HEK293 (cell line): ENCODE data around the gene HOXB1.

Source experiments
- CTCF ChIA-PET: fragments of 350-600 bp; formaldehyde crosslinking; extraction: SDS; loops from one replicate; lab custom pipeline; 2021; ENCODE audit warnings: antibody characterized with exemption; lab: Yijun Ruan, JAX
- POLR2A ChIA-PET: fragments of 300-600 bp; formaldehyde crosslinking; extraction: SDS; loops from one replicate; lab custom pipeline; 2020; ENCODE audit warnings: antibody characterized with exemption, inconsistent platforms; lab: Yijun Ruan, JAX
- H3K27ac ChIP-seq: fragments of 200-500 bp; sonication (Bioruptor generic); 2 replicates; pipeline ENCODE4 v1.5.1; 2014; ENCODE audit warnings: low read depth, low read length, control low read depth, inconsistent platforms; ENCODE audit errors: extremely low read depth
- H3K36me3 ChIP-seq, 2 experiments: fragments of 200-500 bp in 1 of 2; sonication (Bioruptor generic) in 1 of 2; 1 replicate in 1 of 2; 2 replicates in 1 of 2; pipeline ENCODE4 v1.5.1; 2014 to 2017; ENCODE audit warnings: inconsistent platforms in 2 of 2, low read length in 2 of 2; ENCODE audit not compliant: control insufficient read depth in 2 of 2, insufficient read depth in 1 of 2
- H3K4me1 ChIP-seq: fragments of 200-500 bp; sonication (Bioruptor generic); 2 replicates; pipeline ENCODE4 v1.5.1; 2014; ENCODE audit warnings: mild to moderate bottlenecking, low read length, inconsistent platforms; ENCODE audit not compliant: control insufficient read depth, insufficient read depth
- H3K4me3 ChIP-seq: 2 replicates; pipeline ENCODE4 v1.5.1; 2011; ENCODE audit warnings: low read depth, mild to moderate bottlenecking, control low read depth, low read length, moderate library complexity
- H3K9me3 ChIP-seq: fragments of 200-500 bp; sonication (Bioruptor generic); 2 replicates; pipeline ENCODE4 v1.5.1; 2014; ENCODE audit warnings: low read depth, low read length, inconsistent platforms; ENCODE audit not compliant: control insufficient read depth, insufficient read depth
- GLIS1 ChIP-seq: fragments of 450-650 bp; formaldehyde crosslinking; IDR thresholded peaks from 2 replicates; pipeline ENCODE4 v1.5.1; 2016; ENCODE audit warnings: missing biosample characterization, missing genetic modification characterization
- OSR2 ChIP-seq: fragments of 450-650 bp; formaldehyde crosslinking; IDR thresholded peaks from 2 replicates; pipeline ENCODE4 v1.5.1; 2016; ENCODE audit warnings: missing biosample characterization, missing genetic modification characterization
- PRDM1 ChIP-seq: fragments of 450-650 bp; formaldehyde crosslinking; IDR thresholded peaks from 2 replicates; pipeline ENCODE4; 2016; ENCODE audit warnings: missing biosample characterization, missing genetic modification characterization
- PRDM10 ChIP-seq: fragments of 450-650 bp; formaldehyde crosslinking; IDR thresholded peaks from 2 replicates; pipeline ENCODE4 v1.5.1; 2016; ENCODE audit warnings: missing biosample characterization, missing genetic modification characterization
- RBAK ChIP-seq: fragments of 450-650 bp; formaldehyde crosslinking; IDR thresholded peaks from 2 replicates; pipeline ENCODE4 v1.5.1; 2016; ENCODE audit warnings: missing biosample characterization, missing genetic modification characterization
- ZBTB17 ChIP-seq: fragments of 450-650 bp; formaldehyde crosslinking; IDR thresholded peaks from 2 replicates; pipeline ENCODE4 v1.5.1; 2016; ENCODE audit warnings: missing biosample characterization, missing genetic modification characterization
- ZBTB20 ChIP-seq: fragments of 450-650 bp; formaldehyde crosslinking; IDR thresholded peaks from 2 replicates; pipeline ENCODE4 v1.5.1; 2016; ENCODE audit warnings: missing biosample characterization, missing genetic modification characterization
- ZBTB7A ChIP-seq: fragments of 450-650 bp; formaldehyde crosslinking; IDR thresholded peaks from 2 replicates; pipeline ENCODE4 v1.5.1; 2016; ENCODE audit warnings: low read depth, missing biosample characterization, missing genetic modification characterization
- ZNF16 ChIP-seq: fragments of 450-650 bp; formaldehyde crosslinking; IDR thresholded peaks from 2 replicates; pipeline ENCODE4 v1.5.1; 2016; ENCODE audit warnings: low read depth, missing biosample characterization, missing genetic modification characterization
- ZNF174 ChIP-seq: fragments of 450-650 bp; formaldehyde crosslinking; IDR thresholded peaks from 2 replicates; pipeline ENCODE4 v1.5.0; 2017; ENCODE audit warnings: missing biosample characterization, mild to moderate bottlenecking, missing genetic modification characterization
- ZNF221 ChIP-seq: fragments of 450-650 bp; formaldehyde crosslinking; IDR thresholded peaks from 2 replicates; pipeline ENCODE4 v1.5.1; 2017; ENCODE audit warnings: missing biosample characterization, missing genetic modification characterization, borderline replicate concordance
- ZNF274 ChIP-seq, 2 experiments: fragments of 200-500 bp in 1 of 2; fragments of 450-650 bp in 1 of 2; sonication (Bioruptor generic) in 1 of 2; formaldehyde crosslinking in 1 of 2; IDR thresholded peaks; 2 replicates each; pipeline versions ENCODE4 v1.5.1 to v1.6.1; 2014 to 2016; ENCODE audit warnings: borderline replicate concordance in 1 of 2, inconsistent platforms in 1 of 2, low read length in 1 of 2, missing biosample characterization in 1 of 2, missing genetic modification characterization in 1 of 2
- ZNF335 ChIP-seq: fragments of 450-650 bp; formaldehyde crosslinking; conservative IDR thresholded peaks from 2 replicates; pipeline ENCODE4 v1.5.1; 2016; ENCODE audit warnings: missing biosample characterization, missing genetic modification characterization
- ZNF514 ChIP-seq: fragments of 450-650 bp; formaldehyde crosslinking; IDR thresholded peaks from 2 replicates; pipeline ENCODE4 v1.5.1; 2016; ENCODE audit warnings: missing biosample characterization, missing genetic modification characterization
- ZNF707 ChIP-seq: fragments of 450-650 bp; formaldehyde crosslinking; IDR thresholded peaks from 2 replicates; pipeline ENCODE4 v1.5.1; 2016; ENCODE audit warnings: missing biosample characterization, missing genetic modification characterization
- ZXDB ChIP-seq: fragments of 450-650 bp; formaldehyde crosslinking; IDR thresholded peaks from 2 replicates; pipeline ENCODE4 v1.5.1; 2016; ENCODE audit warnings: missing biosample characterization, missing genetic modification characterization
- TF ChIP-seq, protein P1 (sequence below): fragments of 450-650 bp; formaldehyde crosslinking; IDR thresholded peaks from 2 replicates; pipeline ENCODE4 v1.5.1; 2016; ENCODE audit warnings: missing biosample characterization, missing genetic modification characterization
- TF ChIP-seq, protein P2 (sequence below): fragments of 450-650 bp; formaldehyde crosslinking; IDR thresholded peaks from 2 replicates; pipeline ENCODE4 v1.5.1; 2016; ENCODE audit warnings: missing biosample characterization, missing genetic modification characterization
- TF ChIP-seq, protein P3 (sequence below): fragments of 450-650 bp; formaldehyde crosslinking; IDR thresholded peaks from 2 replicates; pipeline ENCODE4 v1.5.1; 2017; ENCODE audit warnings: missing biosample characterization, missing genetic modification characterization
- TF ChIP-seq, protein P4 (sequence below): fragments of 450-650 bp; formaldehyde crosslinking; IDR thresholded peaks from 2 replicates; pipeline ENCODE4 v1.5.1; 2016; ENCODE audit warnings: missing biosample characterization, missing genetic modification characterization

The HOXB1 gene

DNA sequence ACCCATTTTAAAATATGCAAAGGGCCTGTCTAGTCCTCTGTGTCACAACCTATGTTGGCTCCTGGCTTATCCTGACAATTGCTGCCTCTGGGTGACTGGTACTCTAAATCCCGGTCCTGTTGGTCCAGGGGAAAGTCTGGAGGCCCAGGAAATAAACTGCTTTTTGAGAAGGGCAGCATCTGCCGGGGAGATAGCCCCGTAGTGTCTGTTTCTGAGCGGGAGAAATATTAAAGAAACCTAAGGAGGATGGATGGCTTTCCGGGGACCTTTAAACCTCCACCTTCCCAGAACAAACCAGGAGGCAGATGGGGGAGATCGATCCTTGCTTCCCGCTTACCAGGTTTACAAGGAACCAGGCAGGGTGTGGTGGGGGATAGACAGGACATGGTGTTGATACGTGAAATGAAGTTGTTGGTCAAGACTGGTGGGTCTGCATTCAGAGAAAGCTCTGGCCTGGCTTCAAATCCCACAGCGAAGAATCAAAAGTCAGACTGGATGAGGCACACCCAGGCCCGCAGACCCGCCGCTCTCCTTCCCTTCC lies 10.3 kb upstream of the HOXB1 start (continued):
- TF ChIP-seq PRDM10 (tag by site-specific recombination) (peak; percentile 86), OSR2 (tag by site-specific recombination) (no peak), ZXDB (tag by site-specific recombination) (no peak), ZBTB17 (peak; percentile 82), ZNF274 (IDR thresholded peaks at IDR 0.05; ENCODE audit: low read length) (no peak), ZNF274 (tag by site-specific recombination; IDR thresholded peaks at IDR 0.05; ENCODE audit: borderline replicate concordance) (no peak), ZNF514 (tag by site-specific recombination) (no peak), PRDM1 (tag by site-specific recombination) (0 out of 2 replicates have a peak, but pooled peaks have one; percentile 20)
- TF ChIP-seq, protein P1, sequence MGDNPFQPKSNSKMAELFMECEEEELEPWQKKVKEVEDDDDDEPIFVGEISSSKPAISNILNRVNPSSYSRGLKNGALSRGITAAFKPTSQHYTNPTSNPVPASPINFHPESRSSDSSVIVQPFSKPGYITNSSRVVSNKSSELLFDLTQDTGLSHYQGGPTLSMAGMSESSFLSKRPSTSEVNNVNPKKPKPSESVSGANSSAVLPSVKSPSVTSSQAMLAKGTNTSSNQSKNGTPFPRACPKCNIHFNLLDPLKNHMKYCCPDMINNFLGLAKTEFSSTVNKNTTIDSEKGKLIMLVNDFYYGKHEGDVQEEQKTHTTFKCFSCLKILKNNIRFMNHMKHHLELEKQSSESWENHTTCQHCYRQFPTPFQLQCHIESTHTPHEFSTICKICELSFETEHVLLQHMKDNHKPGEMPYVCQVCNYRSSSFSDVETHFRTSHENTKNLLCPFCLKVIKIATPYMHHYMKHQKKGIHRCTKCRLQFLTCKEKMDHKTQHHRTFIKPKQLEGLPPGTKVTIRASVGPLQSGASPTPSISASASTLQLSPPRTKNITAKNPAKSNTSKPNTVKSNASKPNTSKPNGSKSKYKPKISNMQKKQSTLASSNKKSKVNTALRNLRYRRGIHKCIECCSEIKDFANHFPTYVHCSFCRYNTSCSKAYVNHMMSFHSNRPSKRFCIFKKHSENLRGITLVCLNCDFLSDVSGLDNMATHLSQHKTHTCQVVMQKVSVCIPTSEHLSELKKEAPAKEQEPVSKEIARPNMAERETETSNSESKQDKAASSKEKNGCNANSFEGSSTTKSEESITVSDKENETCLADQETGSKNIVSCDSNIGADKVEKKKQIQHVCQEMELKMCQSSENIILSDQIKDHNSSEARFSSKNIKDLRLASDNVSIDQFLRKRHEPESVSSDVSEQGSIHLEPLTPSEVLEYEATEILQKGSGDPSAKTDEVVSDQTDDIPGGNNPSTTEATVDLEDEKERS (tag by site-specific recombination), result no peak
- TF ChIP-seq, protein P2, sequence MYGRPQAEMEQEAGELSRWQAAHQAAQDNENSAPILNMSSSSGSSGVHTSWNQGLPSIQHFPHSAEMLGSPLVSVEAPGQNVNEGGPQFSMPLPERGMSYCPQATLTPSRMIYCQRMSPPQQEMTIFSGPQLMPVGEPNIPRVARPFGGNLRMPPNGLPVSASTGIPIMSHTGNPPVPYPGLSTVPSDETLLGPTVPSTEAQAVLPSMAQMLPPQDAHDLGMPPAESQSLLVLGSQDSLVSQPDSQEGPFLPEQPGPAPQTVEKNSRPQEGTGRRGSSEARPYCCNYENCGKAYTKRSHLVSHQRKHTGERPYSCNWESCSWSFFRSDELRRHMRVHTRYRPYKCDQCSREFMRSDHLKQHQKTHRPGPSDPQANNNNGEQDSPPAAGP (tag by site-specific recombination), result no peak

DNA sequence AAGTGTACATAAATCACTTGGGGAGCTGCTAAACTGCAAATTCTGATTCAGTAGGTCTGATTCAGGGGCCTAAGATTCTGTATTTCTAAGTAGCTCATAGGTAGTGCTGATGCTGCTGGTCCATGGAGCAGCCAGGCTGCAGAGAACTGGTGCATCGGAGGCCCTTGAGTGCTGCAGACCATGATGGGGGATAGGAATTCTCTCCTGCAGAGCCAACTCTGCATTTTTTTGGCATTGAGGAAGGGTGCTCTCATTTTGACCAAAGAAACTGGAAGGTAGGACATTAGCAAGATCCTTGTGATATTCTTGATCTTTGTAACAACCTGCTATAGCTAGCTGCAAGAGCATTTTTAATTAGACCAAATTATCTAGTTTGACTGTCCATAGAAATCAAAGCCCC lies 9.4 kb upstream of the HOXB1 start:
- no peaks in the 10 kb centered on the region for H3K9me3 ChIP-seq
- 0 out of 2 replicates have a peak overlapping the region, but pooled peaks have one; percentile 4 for H3K27ac ChIP-seq
- peaks cover 12% of the 10 kb centered on the region for H3K4me1 ChIP-seq
- peaks cover 5 to 11% of the 10 kb centered on the region in 2 experiments; a peak in 2 of 3 replicates for H3K36me3 ChIP-seq
- CTCF ChIA-PET, result interaction anchor here (0.8 to 2.8 kb wide), 9 partner anchors 12 to 85 kb away, joined by 3 to 22 read pairs (median 4); no protein-coding TSS in a partner anchor
- H3K4me3 ChIP-seq, result no peak overlapping the region
- TF ChIP-seq ZBTB20 (tag by site-specific recombination), result peak; percentile 25; the same call in 1 of the 2 replicates
- peak; percentile 64; the same call in 1 of the 2 replicates for TF ChIP-seq GLIS1 (tag by site-specific recombination)
- TF ChIP-seq RBAK (tag by site-specific recombination), result no peak
- POLR2A ChIA-PET, result interaction anchor here (1.3 to 2.8 kb wide), 4 partner anchors 15 to 56 kb away, joined by 3 to 25 read pairs (median 8); no protein-coding TSS in a partner anchor

GRCh38 chr17:48539177-48539576 lies 8.4 kb upstream of the HOXB1 start:
- Histone ChIP-seq H3K4me1 (peaks cover 9% of the 10 kb centered on the region), H3K27ac (no peak overlapping the region), H3K36me3 (peaks cover 5 to 11% of the 10 kb centered on the region in 2 experiments; a peak in 2 of 3 replicates), H3K9me3 (no peaks in the 10 kb centered on the region), H3K4me3 (no peak overlapping the region)
- POLR2A ChIA-PET, result interaction anchor here (1.3 kb wide), 2 partner anchors 17 to 55 kb away, joined by 3 read pairs; no protein-coding TSS in a partner anchor
- CTCF ChIA-PET, result interaction anchor here (0.5 to 2.8 kb wide), 7 partner anchors 17 to 82 kb away, joined by 3 to 22 read pairs (median 4); no protein-coding TSS in a partner anchor
- TF ChIP-seq, protein P3, sequence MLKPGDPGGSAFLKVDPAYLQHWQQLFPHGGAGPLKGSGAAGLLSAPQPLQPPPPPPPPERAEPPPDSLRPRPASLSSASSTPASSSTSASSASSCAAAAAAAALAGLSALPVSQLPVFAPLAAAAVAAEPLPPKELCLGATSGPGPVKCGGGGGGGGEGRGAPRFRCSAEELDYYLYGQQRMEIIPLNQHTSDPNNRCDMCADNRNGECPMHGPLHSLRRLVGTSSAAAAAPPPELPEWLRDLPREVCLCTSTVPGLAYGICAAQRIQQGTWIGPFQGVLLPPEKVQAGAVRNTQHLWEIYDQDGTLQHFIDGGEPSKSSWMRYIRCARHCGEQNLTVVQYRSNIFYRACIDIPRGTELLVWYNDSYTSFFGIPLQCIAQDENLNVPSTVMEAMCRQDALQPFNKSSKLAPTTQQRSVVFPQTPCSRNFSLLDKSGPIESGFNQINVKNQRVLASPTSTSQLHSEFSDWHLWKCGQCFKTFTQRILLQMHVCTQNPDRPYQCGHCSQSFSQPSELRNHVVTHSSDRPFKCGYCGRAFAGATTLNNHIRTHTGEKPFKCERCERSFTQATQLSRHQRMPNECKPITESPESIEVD (tag by site-specific recombination), result no peak
- TF ChIP-seq ZNF174 (no peak), ZNF274 (IDR thresholded peaks at IDR 0.05; ENCODE audit: low read length) (no peak), ZNF274 (tag by site-specific recombination; IDR thresholded peaks at IDR 0.05; ENCODE audit: borderline replicate concordance) (no peak), ZNF335 (no peak), ZNF707 (no peak), ZBTB7A (no peak), ZNF221 (tag by site-specific recombination) (no peak), ZNF16 (tag by site-specific recombination) (no peak)
- TF ChIP-seq, protein P4, sequence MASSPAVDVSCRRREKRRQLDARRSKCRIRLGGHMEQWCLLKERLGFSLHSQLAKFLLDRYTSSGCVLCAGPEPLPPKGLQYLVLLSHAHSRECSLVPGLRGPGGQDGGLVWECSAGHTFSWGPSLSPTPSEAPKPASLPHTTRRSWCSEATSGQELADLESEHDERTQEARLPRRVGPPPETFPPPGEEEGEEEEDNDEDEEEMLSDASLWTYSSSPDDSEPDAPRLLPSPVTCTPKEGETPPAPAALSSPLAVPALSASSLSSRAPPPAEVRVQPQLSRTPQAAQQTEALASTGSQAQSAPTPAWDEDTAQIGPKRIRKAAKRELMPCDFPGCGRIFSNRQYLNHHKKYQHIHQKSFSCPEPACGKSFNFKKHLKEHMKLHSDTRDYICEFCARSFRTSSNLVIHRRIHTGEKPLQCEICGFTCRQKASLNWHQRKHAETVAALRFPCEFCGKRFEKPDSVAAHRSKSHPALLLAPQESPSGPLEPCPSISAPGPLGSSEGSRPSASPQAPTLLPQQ (tag by site-specific recombination), result no peak
